GM12878 (cell line): ENCODE results near the gene YIPF6. TPM values are rescaled to one million over a fixed set of nuclear protein-coding genes. Genes with fewer than 3 reads are reported as not detected.

Experiments
- ATAC-seq: fragments of 200-7000 bp; cut with Tn5 transposase; 3 replicates; pipeline ENCODE4 v1.9.1; 2020; ENCODE audit warnings: mild to moderate bottlenecking, moderate library complexity
- BruUV-seq: library from RNA; stranded (reverse); fragments of 400-500 nt; replicated peaks from 2 replicates; lab custom pipeline; 2021; lab: Mats Ljungman, UMichigan
- CTCF ChIA-PET: fragments of 300-600 bp; sonication (Branson Sonifier 250); formaldehyde crosslinking; extraction: SDS; loops from one replicate; lab custom pipeline; 2021; ENCODE audit warnings: inconsistent platforms; lab: Yijun Ruan, JAX
- POLR2A ChIA-PET: fragments of 350-600 bp; formaldehyde crosslinking; extraction: SDS; loops from one replicate; lab custom pipeline; 2021; ENCODE audit warnings: inconsistent platforms; lab: Charles Lee
- RAD21 ChIA-PET: fragments of 300-600 bp; sonication (Branson Sonifier 250); formaldehyde crosslinking; loops from one replicate; lab custom pipeline; 2023; ENCODE audit warnings: antibody characterized with exemption; ENCODE audit not compliant: unreplicated experiment; lab: Charles Lee
- SMC1A ChIA-PET: fragments of 300-600 bp; sonication (Branson Sonifier 250); formaldehyde crosslinking; loops from one replicate; lab custom pipeline; 2023; ENCODE audit not compliant: unreplicated experiment, uncharacterized antibody; lab: Charles Lee
- DNase-seq: peaks from one replicate; pipeline ENCODE4 v3.0.0-alpha.2; 2011; ENCODE audit warnings: low read depth, low spot score
- FAIRE-seq: peaks from 3 replicates; lab custom pipeline; 2011; peaks lifted over from hg19 to GRCh38; lab: Jason Lieb, UNC
- H2AFZ ChIP-seq: 2 replicates; pipeline ENCODE4 v1.6.0; 2011; ENCODE audit warnings: low read depth, low read length, control low read depth; ENCODE audit not compliant: control insufficient read depth
- H3K27ac ChIP-seq: 2 replicates; pipeline ENCODE4 v1.5.1; 2011; ENCODE audit warnings: control low read depth; ENCODE audit not compliant: control insufficient read depth, insufficient read depth
- H3K27me3 ChIP-seq, 2 experiments: replicated peaks in 1 of 2; 2 replicates each; pipeline versions ENCODE4 v1.6.0 to v1.6.1; 2011; ENCODE audit warnings: low read length in 1 of 2; ENCODE audit not compliant: control insufficient read depth in 2 of 2, insufficient read depth in 2 of 2
- H3K36me3 ChIP-seq, 2 experiments: 2 replicates each; pipeline ENCODE4 v1.5.1; 2011; ENCODE audit warnings: low read length in 1 of 2; ENCODE audit not compliant: control insufficient read depth in 2 of 2, insufficient read depth in 2 of 2
- H3K4me1 ChIP-seq: 2 replicates; pipeline ENCODE4 v1.6.1; 2011; ENCODE audit warnings: mild to moderate bottlenecking, low read length, moderate library complexity, mixed read lengths; ENCODE audit not compliant: control insufficient read depth, insufficient read depth
- H3K4me2 ChIP-seq: 2 replicates; pipeline ENCODE4 v1.6.0; 2011; ENCODE audit warnings: control low read depth; ENCODE audit not compliant: control insufficient read depth, insufficient read depth
- H3K4me3 ChIP-seq: fragments of 200-600 bp; sonication (generic); 2 replicates; pipeline ENCODE4 v1.5.1; 2016
- H3K79me2 ChIP-seq: 2 replicates; pipeline ENCODE4 v1.6.0; 2011; ENCODE audit warnings: low read length; ENCODE audit not compliant: control insufficient read depth, insufficient read depth
- H3K9ac ChIP-seq: 2 replicates; pipeline ENCODE4 v1.8.0; 2011; ENCODE audit warnings: low read length, control low read depth, mixed read lengths; ENCODE audit not compliant: control insufficient read depth, insufficient read depth
- H3K9me3 ChIP-seq: replicated peaks from 3 replicates; pipeline ENCODE4 v1.5.1; 2011; ENCODE audit warnings: mild to moderate bottlenecking, low read length; ENCODE audit not compliant: control insufficient read depth, insufficient read depth
- H4K20me1 ChIP-seq: 2 replicates; pipeline ENCODE4 v1.6.0; 2011; ENCODE audit not compliant: control insufficient read depth, insufficient read depth
- BACH1 ChIP-seq: fragments of 450-650 bp; IDR thresholded peaks from 2 replicates; pipeline ENCODE4 v1.6.1; 2017; ENCODE audit warnings: mild to moderate bottlenecking, borderline replicate concordance
- CREB1 ChIP-seq: IDR thresholded peaks from 2 replicates; pipeline ENCODE4 v1.6.1; 2012; ENCODE audit warnings: low read depth, mild to moderate bottlenecking, inconsistent platforms
- EZH2 ChIP-seq: IDR thresholded peaks from 2 replicates; pipeline ENCODE4 v1.6.1; 2012; ENCODE audit warnings: low read depth, mild to moderate bottlenecking, control low read depth, inconsistent platforms, low read length, borderline replicate concordance; ENCODE audit not compliant: control insufficient read depth
- MLLT1 ChIP-seq: fragments of 450-650 bp; IDR thresholded peaks from 2 replicates; pipeline ENCODE4 v1.6.1; 2016; ENCODE audit warnings: mild to moderate bottlenecking
- NR2C2 ChIP-seq: IDR thresholded peaks from 2 replicates; pipeline ENCODE4 v1.6.1; 2011; ENCODE audit warnings: borderline replicate concordance, low read depth; ENCODE audit not compliant: control insufficient read depth, insufficient read length
- RUNX3 ChIP-seq: IDR thresholded peaks from 2 replicates; pipeline ENCODE4 v1.6.1; 2012; ENCODE audit warnings: low read length, inconsistent platforms
- SMAD1 ChIP-seq: fragments of 450-650 bp; IDR thresholded peaks from 2 replicates; pipeline ENCODE4 v1.6.1; 2018; ENCODE audit warnings: mild to moderate bottlenecking, low read depth; ENCODE audit not compliant: partially characterized antibody
- SMAD5 ChIP-seq: IDR thresholded peaks from 2 replicates; pipeline ENCODE4 v1.6.1; 2016; ENCODE audit warnings: antibody characterized with exemption, low read depth
- SUPT20H ChIP-seq: IDR thresholded peaks from 2 replicates; pipeline ENCODE4 v1.6.1; 2011; ENCODE audit warnings: low read depth, mild to moderate bottlenecking, low read length, moderate library complexity, borderline replicate concordance; ENCODE audit not compliant: control insufficient read depth
- TCF12 ChIP-seq: IDR thresholded peaks from 2 replicates; pipeline ENCODE4 v1.6.1; 2011; ENCODE audit warnings: low read depth, mild to moderate bottlenecking, low read length
- ZNF592 ChIP-seq: fragments of 450-650 bp; IDR thresholded peaks from 2 replicates; pipeline ENCODE4 v1.6.1; 2017; ENCODE audit warnings: mild to moderate bottlenecking, moderate library complexity
- WGBS: methylation state at CpG from one replicate; pipeline ENCODE4 v1.1.6; 2016; ENCODE audit warnings: low lambda C conversion rate; ENCODE audit not compliant: insufficient replicate concordance, insufficient coverage; ENCODE audit errors: missing lambda C conversion rate; 5-methylcytosine and 5-hydroxymethylcytosine counted together
- in situ Hi-C: fragments of 300-500 bp; cut with MboI; formaldehyde crosslinking; loops from 9 replicates; pipeline ENCODE4 v1.14.3; 2018; ENCODE audit warnings: mixed read lengths
- intact Hi-C: fragments of 100-400 bp; cut with micrococcal nuclease; formaldehyde crosslinking; loops from one replicate; pipeline ENCODE4 v1.14.2; 2022; ENCODE audit not compliant: unreplicated experiment
- polyA plus RNA-seq, 11 experiments: library from polyadenylated mRNA; depleted of rRNA in 4 of 11; unstranded in 6 of 11; stranded (reverse) in 5 of 11; fragments of >200 nt; fragmentation: Nextera tagmentation in 4 of 11; fragmentation: Illumina TruSeq in 1 of 11; extraction: Ambion mirVana in 4 of 11; extraction: Trizol in 1 of 11; gene quantifications; 1 replicate in 1 of 11; 2 replicates in 10 of 11; pipeline versions ENCODE4 v1.2.1 to v1.2.3, GENCODE V29; 2011 to 2016; ENCODE audit warnings: inconsistent platforms in 2 of 11, missing spikeins in 2 of 11, low read depth in 1 of 11
- total RNA-seq, 4 experiments: library from RNA; depleted of rRNA in 3 of 4; stranded (reverse); fragments of >200 nt in 3 of 4; fragmentation: Illumina TruSeq in 1 of 4; extraction: Trizol in 1 of 4; gene quantifications; 2 replicates each; pipeline versions ENCODE4 v1.2.1 to v1.2.3, GENCODE V29; 2013 to 2021

The YIPF6 gene
- total and polyA plus RNA-seq, 10 of the 15 experiments (the other 5 are each of a cell fraction or from before 2014, with no cell fraction given), result 5.9 to 23.1 (median 12.2) TPM

- TF ChIP-seq ZNF592 (no peak), RUNX3 (peak; percentile 17; the same call in 1 of the 2 replicates), SUPT20H (no peak), CREB1 (peak; percentile 92)
Observed at GRCh38 chrX:68503836-68504636, 5.2 kb downstream of the YIPF6 start (continued).

- intact Hi-C loops (loop anchor here (10.0 kb wide), 1 partner anchor 298 kb away; no protein-coding TSS in a partner anchor), in situ Hi-C loops (loop anchor here (5.0 to 10.0 kb wide), 2 partner anchors 206 to 878 kb away; no protein-coding TSS in a partner anchor)
- H4K20me1 ChIP-seq, result no peaks in the 10 kb centered on the region
- H2AFZ ChIP-seq, result no peak overlapping the region
- FAIRE-seq (no peak), DNase-seq (no peak), ATAC-seq (no peak)
- no peaks in the 10 kb centered on the region for H3K36me3 ChIP-seq
- no peaks in the 10 kb centered on the region for H3K4me1 ChIP-seq
- H3K4me3 ChIP-seq, result no peak overlapping the region
- no peaks in the 10 kb centered on the region for H3K27me3 ChIP-seq
- H3K9me3 ChIP-seq, result no peaks in the 10 kb centered on the region
- H3K79me2 ChIP-seq, result no peaks in the 10 kb centered on the region; the same call in none of the 2 replicates
- WGBS, result 71% methylated on average over 2 of the region's 2 CpGs
- RAD21 ChIA-PET, result interaction anchor here (1.5 kb wide), 1 partner anchor 204 kb away, joined by 4 read pairs; no protein-coding TSS in a partner anchor
- H3K27ac ChIP-seq, result no peak overlapping the region
- SMC1A ChIA-PET, result interaction anchor here (0.8 to 1.1 kb wide), 3 partner anchors 44 to 240 kb away, joined by 3 read pairs; no protein-coding TSS in a partner anchor
- POLR2A ChIA-PET, result no interaction called here
- CTCF ChIA-PET, result interaction anchor here (1.0 to 1.5 kb wide), 2 partner anchors 204 to 310 kb away, joined by 4 read pairs; no protein-coding TSS in a partner anchor
- no peak overlapping the region for H3K4me2 ChIP-seq
- BruUV-seq, result no TSS peak
- no peak overlapping the region for H3K9ac ChIP-seq
- TF ChIP-seq NR2C2 (no peak), MLLT1 (no peak), SMAD1 (no peak), TCF12 (no peak), EZH2 (no peak), BACH1 (no peak), SMAD5 (no peak)
Observed at GRCh38 chrX:68506649-68507048, 7.8 kb downstream of the YIPF6 start.
